SK-N-SH (cell line): ENCODE measurements around the gene STRN.

Experiments
- CTCF ChIP-seq: fragments of 200-600 bp; sonication (generic); IDR thresholded peaks from 2 replicates; pipeline ENCODE4 v1.6.1; 2017; ENCODE audit warnings: antibody characterized with exemption, mild to moderate bottlenecking, moderate library complexity
- EP300 ChIP-seq, 2 experiments: IDR thresholded peaks; 2 replicates each; pipeline versions ENCODE4 v1.4.0 to v1.6.1; 2012; ENCODE audit warnings: borderline replicate concordance in 1 of 2, low read depth in 1 of 2, low read length in 1 of 2
- FOXM1 ChIP-seq: IDR thresholded peaks from 2 replicates; pipeline ENCODE4 v1.4.0; 2012; ENCODE audit warnings: low read depth, mild to moderate bottlenecking
- MAX ChIP-seq: IDR thresholded peaks from 2 replicates; pipeline ENCODE4 v1.4.0; 2012; ENCODE audit warnings: low read depth
- USF1 ChIP-seq: IDR thresholded peaks from 2 replicates; pipeline ENCODE4 v1.4.0; 2012; ENCODE audit warnings: low read depth, borderline replicate concordance

GRCh38 chr2:36881816-36882215 is 84.5 kb downstream of the STRN start:
- no peak for TF ChIP-seq FOXM1
- TF ChIP-seq CTCF, result no peak
- no peak for TF ChIP-seq MAX
- TF ChIP-seq USF1, result no peak
- TF ChIP-seq EP300 (IDR thresholded peaks at IDR 0.05; ENCODE audit: borderline replicate concordance in 1 of 2, low read depth in 1 of 2, low read length in 1 of 2), result no peak
